Measurements from ENCODE around the gene WFIKKN2. TPM values are rescaled to one million over a fixed set of nuclear protein-coding genes. Genes with fewer than 3 reads are reported as not detected.
"Not testable (repeated sequence)": the region's sequence is repeated elsewhere in the genome, so short reads cannot be mapped to it uniquely, and the experiment has no call there.

WFIKKN2 gene
- total RNA-seq, 1 donor from 2014 or later, result 1.9 TPM

GRCh38 chr17:50871898-50872297 is 36.5 kb downstream of the WFIKKN2 start:
- no peak for DNase-seq (ENCODE audit: low spot score)

GRCh38 chr17:50872710-50873424 is 37.5 kb downstream of the WFIKKN2 start:
- DNase-seq (ENCODE audit: low spot score), result peak; percentile 44

DNA sequence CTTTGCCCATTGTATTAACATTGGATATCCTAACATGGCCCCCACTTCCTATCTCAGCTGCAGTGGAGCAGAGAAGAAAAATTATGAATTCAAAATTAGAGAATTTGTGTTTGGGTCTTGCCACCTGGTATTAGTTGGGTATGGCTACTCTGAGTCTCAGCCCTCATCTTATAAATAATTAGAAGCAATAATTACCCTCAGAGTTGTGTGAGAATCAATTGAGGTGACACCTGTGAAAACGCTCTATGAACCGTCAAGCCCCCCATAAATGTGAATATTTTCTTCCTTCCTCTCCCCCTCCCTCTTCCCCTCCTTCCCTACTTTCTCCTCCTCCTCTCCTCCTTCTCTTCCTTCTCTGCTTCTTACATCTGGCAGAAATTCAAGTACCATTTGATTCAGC is 39.7 kb downstream of the WFIKKN2 start:
- no peak for DNase-seq (ENCODE audit: low spot score)

- not testable (repeated sequence) for DNase-seq (ENCODE audit: low spot score)
Measured at GRCh38 chr17:50877042-50877441, 41.7 kb downstream of the WFIKKN2 start.

GRCh38 chr17:50877838-50878237 is 42.5 kb downstream of the WFIKKN2 start:
- DNase-seq (ENCODE audit: low spot score), result no peak

DNA sequence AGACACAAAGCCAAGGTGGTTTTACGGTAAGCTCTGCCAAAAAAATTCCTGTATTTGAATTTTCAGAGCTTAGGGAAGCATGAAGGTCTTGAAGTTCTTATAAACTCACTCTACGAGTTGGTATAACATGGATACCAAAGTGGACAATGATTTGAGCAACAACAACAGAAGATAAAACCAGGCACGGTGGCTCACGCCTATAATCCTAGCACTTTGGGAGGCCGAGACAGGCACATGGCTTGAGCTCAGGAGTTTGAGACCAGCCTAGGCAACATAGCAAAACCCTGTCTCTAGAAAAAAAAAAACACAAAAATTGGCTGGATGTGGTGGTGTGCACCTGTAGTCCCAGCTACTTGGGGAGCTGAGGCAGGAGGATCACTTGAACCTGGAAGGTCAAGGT is 43.7 kb downstream of the WFIKKN2 start:
- no peak for DNase-seq (ENCODE audit: low spot score)

GRCh38 chr17:50881182-50881581 is 45.8 kb downstream of the WFIKKN2 start:
- DNase-seq (ENCODE audit: low spot score), result no peak

DNA sequence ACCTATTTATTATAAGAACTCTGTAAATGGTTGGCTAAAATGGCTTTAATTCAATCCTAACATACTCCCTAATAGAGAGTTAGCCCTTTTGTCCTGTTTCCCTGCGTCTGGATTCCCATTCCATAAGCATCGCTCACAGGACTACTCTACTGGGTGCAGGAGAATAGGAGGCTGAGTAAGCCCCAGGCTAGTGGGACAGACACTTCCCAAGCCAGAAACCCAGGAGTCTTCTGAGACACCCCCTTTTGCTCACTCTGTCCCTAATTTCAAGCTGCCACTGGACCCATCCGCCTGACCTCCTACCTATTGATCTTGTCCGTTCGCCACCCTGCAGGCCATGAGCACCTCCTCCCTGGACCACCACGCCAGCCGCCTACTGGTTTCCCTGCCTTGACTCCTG is 47.5 kb downstream of the WFIKKN2 start:
- DNase-seq (ENCODE audit: low spot score), result no peak

GRCh38 chr17:50883850-50884438 is 48.6 kb downstream of the WFIKKN2 start:
- no peak for DNase-seq (ENCODE audit: low spot score)

DNA sequence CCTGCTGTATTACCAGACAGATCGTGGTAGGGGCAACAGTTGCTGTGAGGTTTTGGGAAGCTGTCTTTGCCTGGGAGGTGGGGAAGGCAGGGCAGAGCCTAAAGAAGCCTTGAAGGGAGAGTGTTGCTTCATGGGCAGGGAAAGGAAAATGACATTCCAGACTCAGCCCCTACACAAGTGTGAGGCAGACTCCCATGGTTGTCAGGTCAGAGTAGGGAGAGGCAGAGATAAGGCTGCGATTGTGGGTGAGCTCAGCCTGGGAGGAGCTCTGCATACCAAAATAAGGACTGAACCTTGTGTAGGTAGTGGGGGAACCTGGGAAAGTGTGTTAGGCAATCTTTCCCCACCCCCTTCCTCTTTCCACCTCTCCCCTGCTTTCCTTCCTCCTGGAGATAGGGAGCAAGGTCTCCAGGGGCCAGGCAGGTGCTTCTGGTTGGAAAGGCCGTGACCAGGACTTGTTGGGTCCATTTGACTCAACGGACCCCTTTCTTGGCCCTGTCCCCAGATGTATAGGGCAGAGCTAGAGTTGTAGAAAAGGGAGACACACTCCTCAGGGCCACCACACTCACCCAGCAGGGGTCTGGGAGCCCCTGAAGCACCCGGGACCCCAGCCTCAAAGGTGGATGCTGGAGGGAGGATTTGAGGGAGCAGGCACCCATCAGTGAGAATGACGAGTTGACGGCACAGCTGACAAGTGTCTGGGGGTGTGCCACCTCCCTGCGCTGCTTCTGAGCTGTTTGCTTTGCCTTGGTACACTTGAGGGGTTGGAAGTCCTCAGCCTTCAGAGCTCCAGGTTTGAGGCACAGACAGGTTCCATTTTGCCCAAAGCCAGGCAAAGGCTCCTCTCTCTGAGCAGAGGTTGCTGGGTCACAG is 49.3 kb downstream of the WFIKKN2 start:
- DNase-seq (ENCODE audit: low spot score), result no peak

- DNase-seq (ENCODE audit: low spot score), result no peak
Measured at GRCh38 chr17:50887705-50888245, 52.4 kb downstream of the WFIKKN2 start.

GRCh38 chr17:50889528-50890118 is 54.2 kb downstream of the WFIKKN2 start:
- no peak for DNase-seq (ENCODE audit: low spot score)

GRCh38 chr17:50890675-50891516 is 55.5 kb downstream of the WFIKKN2 start:
- no peak for DNase-seq (ENCODE audit: low spot score)

DNA sequence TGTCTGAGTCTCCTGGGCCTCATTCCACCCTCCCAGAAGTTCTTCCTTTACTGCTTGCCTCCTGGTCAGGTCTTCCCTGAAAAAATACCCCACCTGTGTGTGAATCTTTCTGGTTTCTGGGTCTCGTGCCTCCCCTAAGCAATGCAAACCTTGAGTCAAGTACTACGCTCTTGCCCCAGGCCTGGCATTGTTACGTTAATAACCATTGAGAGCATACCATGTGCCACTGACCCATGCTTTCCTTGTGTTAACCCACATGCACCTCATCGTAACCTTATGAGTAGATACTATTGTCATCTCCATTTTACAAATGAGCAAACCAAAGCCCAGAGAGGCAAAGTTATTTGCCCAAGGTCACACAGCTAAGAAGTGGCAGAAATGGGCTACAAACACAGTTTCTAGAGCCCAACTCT is 56.2 kb downstream of the WFIKKN2 start:
- no peak for DNase-seq (ENCODE audit: low spot score)

Other genes with a start within 250 kb of the WFIKKN2 start
- gene ABCC3, start 200.7 kb upstream of the WFIKKN2 start, total RNA-seq (ENCODE audit: insufficient read depth, low replicate concordance), result 16.9 TPM
- 30.1 TPM for gene ANKRD40, start 127.7 kb upstream of the WFIKKN2 start, total RNA-seq (ENCODE audit: insufficient read depth, low replicate concordance)
- gene LUC7L3, start 116.0 kb upstream of the WFIKKN2 start, total RNA-seq (ENCODE audit: insufficient read depth, low replicate concordance), result 62.4 TPM
- gene ANKRD40CL, start 68.1 kb upstream of the WFIKKN2 start, total RNA-seq (ENCODE audit: insufficient read depth, low replicate concordance), result 2.9 TPM
- gene TOB1, start 30.8 kb downstream of the WFIKKN2 start, total RNA-seq (ENCODE audit: insufficient read depth, low replicate concordance), result 17.3 TPM

All from umbilical cord (tissue), 2 donors.